Prostate gland (tissue), 2 donors: Measurements from ENCODE around the gene REN.

Experiments
- CTCF ChIP-seq, 4 experiments: fragments of 200-600 bp in 2 of 4; fragments of 450-650 bp in 2 of 4; sonication (generic) in 2 of 4; IDR thresholded peaks; 1 replicate in 3 of 4; 2 replicates in 1 of 4; pipeline ENCODE4 v1.5.1; 2016 to 2019; ENCODE audit warnings: antibody characterized with exemption in 4 of 4, mild to moderate bottlenecking in 2 of 4, moderate library complexity in 2 of 4
- POLR2A ChIP-seq: fragments of 450-650 bp; IDR thresholded peaks from one replicate; pipeline ENCODE4 v1.6.1; 2016; ENCODE audit warnings: antibody characterized with exemption, mild to moderate bottlenecking
- POLR2AphosphoS5 ChIP-seq: sonication (generic); formaldehyde crosslinking; IDR thresholded peaks from one replicate; pipeline ENCODE4 v1.6.1; 2017; ENCODE audit warnings: antibody characterized with exemption

- no peak for TF ChIP-seq POLR2A
- TF ChIP-seq CTCF (IDR thresholded peaks at IDR 0.05), result no peak
- no peak for TF ChIP-seq POLR2AphosphoS5
Observed at GRCh38 chr1:204124639-204125038, 41.5 kb downstream of the REN start.
